Lung (tissue), 12 donors: ENCODE measurements around the gene ZNF136. TPM values are rescaled to one million over a fixed set of nuclear protein-coding genes. Genes with fewer than 3 reads are reported as not detected.

Experiments used
- ATAC-seq: fragments of 200-7000 bp; cut with Tn5 transposase; one replicate; pipeline ENCODE4 v1.9.1; 2020; ENCODE audit warnings: moderate number of reproducible peaks; ENCODE audit not compliant: insufficient read depth, low FRiP score
- DNase-seq, 3 donors: peaks; one replicate each; pipeline ENCODE4 v3.0.0-alpha.2; 2013 to 2017
- H3K27ac ChIP-seq, 2 donors: one replicate each; pipeline ENCODE4 v1.5.1; 2013; ENCODE audit warnings: mild to moderate bottlenecking in 2 of 2, moderate library complexity in 2 of 2, control low read depth in 1 of 2, inconsistent platforms in 1 of 2, low read depth in 1 of 2, low read length in 1 of 2
- H3K27me3 ChIP-seq, 3 donors: one replicate each; pipeline ENCODE4 v1.5.1; 2013; ENCODE audit warnings: low read length in 2 of 3; ENCODE audit not compliant: control insufficient read depth in 3 of 3, insufficient read depth in 3 of 3
- H3K36me3 ChIP-seq, 4 donors: one replicate each; pipeline ENCODE4 v1.5.1; 2013; ENCODE audit warnings: low read length in 4 of 4, mild to moderate bottlenecking in 1 of 4, moderate library complexity in 1 of 4; ENCODE audit not compliant: control insufficient read depth in 4 of 4, insufficient read depth in 4 of 4
- H3K4me1 ChIP-seq, 5 donors: one replicate each; pipeline ENCODE4 v1.5.1; 2013; ENCODE audit warnings: low read length in 5 of 5, mild to moderate bottlenecking in 2 of 5, moderate library complexity in 1 of 5; ENCODE audit not compliant: control insufficient read depth in 5 of 5, insufficient read depth in 5 of 5
- H3K4me3 ChIP-seq: one replicate; pipeline ENCODE4 v1.5.1; 2013; ENCODE audit warnings: mild to moderate bottlenecking, control low read depth, moderate library complexity
- H3K9ac ChIP-seq, 2 donors: one replicate each; pipeline ENCODE4 v1.5.1; 2013; ENCODE audit warnings: low read length in 2 of 2, control low read depth in 1 of 2; ENCODE audit not compliant: insufficient read depth in 1 of 2
- H3K9me3 ChIP-seq, 4 donors: one replicate each; pipeline ENCODE4 v1.5.1; 2013; ENCODE audit warnings: low read length in 3 of 4, mild to moderate bottlenecking in 1 of 4, moderate library complexity in 1 of 4; ENCODE audit not compliant: control insufficient read depth in 4 of 4, insufficient read depth in 3 of 4
- WGBS, 2 donors: extraction: QIAGEN DNeasy Blood & Tissue Kit; methylation state at CpG; one replicate each; pipeline ENCODE4 v1.1.7; 2013; 5-methylcytosine and 5-hydroxymethylcytosine counted together
- polyA plus RNA-seq, 2 donors: library from polyadenylated mRNA; stranded (reverse); fragments of 200-250 nt; gene quantifications; one replicate each; pipeline ENCODE4 v1.2.1, GENCODE V29; 2013
- total RNA-seq, 2 donors: library from RNA; depleted of rRNA in 1 of 2; stranded (reverse); fragments of >200 nt in 1 of 2; gene quantifications; one replicate each; pipeline ENCODE4 v1.2.1, GENCODE V29; 2014 to 2021
- TF ChIP-seq, protein P1 (sequence below): IDR thresholded peaks from 2 replicates; pipeline ENCODE4 v1.5.1; 2012; ENCODE audit warnings: mild to moderate bottlenecking; ENCODE audit errors: control extremely low read depth, extremely low read depth
- donor health status: control.
- donor health status: control.
- donor health status: Bipolar disorder and iron deficiency.
- donor health status: healthy.
- donor health status: DM: yes; HTN: yes; CAD: no.

Gene ZNF136
- total and polyA plus RNA-seq, 4 donors, result 4.1 to 24.3 (median 5.9) TPM

DNA sequence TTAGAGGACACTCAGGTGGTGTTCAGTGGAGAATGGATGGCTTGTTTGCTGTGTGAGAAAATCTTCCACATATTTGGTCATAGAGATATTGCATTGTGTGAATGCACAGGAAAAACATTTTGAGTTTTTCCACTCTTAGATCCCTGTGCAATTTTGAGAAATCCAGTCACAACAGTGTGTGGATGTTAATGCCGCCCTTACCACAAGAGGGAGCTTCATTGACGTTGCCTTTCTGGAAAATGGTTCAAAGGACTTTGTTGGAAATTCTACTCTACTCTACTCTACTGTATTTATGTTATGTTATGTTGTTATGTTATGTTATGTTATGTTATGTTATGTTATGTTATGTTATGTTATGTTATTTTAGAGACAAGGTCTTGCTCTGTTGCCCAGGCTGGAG lies 36.2 kb upstream of the ZNF136 start:
- no peak for ATAC-seq
- peaks cover 0 to 3% (median under 1%) of the 10 kb centered on the region in 4 donors for H3K36me3 ChIP-seq
- 23 to 35% methylated on average over 2 of the region's 2 CpGs for WGBS, 2 donors
- no peak overlapping the region for H3K27ac ChIP-seq
- TF ChIP-seq, protein P1, sequence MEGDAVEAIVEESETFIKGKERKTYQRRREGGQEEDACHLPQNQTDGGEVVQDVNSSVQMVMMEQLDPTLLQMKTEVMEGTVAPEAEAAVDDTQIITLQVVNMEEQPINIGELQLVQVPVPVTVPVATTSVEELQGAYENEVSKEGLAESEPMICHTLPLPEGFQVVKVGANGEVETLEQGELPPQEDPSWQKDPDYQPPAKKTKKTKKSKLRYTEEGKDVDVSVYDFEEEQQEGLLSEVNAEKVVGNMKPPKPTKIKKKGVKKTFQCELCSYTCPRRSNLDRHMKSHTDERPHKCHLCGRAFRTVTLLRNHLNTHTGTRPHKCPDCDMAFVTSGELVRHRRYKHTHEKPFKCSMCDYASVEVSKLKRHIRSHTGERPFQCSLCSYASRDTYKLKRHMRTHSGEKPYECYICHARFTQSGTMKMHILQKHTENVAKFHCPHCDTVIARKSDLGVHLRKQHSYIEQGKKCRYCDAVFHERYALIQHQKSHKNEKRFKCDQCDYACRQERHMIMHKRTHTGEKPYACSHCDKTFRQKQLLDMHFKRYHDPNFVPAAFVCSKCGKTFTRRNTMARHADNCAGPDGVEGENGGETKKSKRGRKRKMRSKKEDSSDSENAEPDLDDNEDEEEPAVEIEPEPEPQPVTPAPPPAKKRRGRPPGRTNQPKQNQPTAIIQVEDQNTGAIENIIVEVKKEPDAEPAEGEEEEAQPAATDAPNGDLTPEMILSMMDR, result no peak
- no peaks in the 10 kb centered on the region for H3K4me1 ChIP-seq
- peak in 1 of 3 donors; percentile 11 for DNase-seq
- no peak overlapping the region for H3K4me3 ChIP-seq
- no peaks in the 10 kb centered on the region for H3K27me3 ChIP-seq
- H3K9me3 ChIP-seq, result peaks cover 0 to 7% (median under 1%) of the 10 kb centered on the region in 4 donors
- H3K9ac ChIP-seq, result no peak overlapping the region

DNA sequence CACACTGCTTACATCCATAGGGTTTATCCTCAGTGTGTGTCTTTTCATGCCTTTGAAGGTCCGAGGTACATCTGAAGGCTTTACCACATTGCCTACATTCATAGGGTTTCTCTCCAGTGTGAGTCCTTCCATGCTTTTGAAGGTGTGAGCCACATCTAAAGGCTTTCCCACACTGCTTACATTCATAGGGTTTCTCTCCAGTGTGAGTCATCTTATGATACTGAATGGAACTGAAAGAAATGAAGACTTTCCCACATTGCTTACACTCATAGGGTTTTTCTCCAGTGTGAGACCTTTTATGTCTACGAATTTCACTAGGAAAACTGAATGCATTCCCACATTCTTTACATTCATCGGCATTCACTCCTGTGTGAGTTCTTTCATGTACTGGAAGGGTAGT lies 29.8 kb upstream of the ZNF136 start:
- WGBS, 2 donors, result 97% methylated on average over 3 of the region's 3 CpGs
- Histone ChIP-seq H3K27me3 (no peaks in the 10 kb centered on the region), H3K4me1 (peaks cover 0 to 2% (median 0%) of the 10 kb centered on the region in 5 donors), H3K9me3 (peaks cover 4 to 31% (median 15%) of the 10 kb centered on the region in 4 donors), H3K4me3 (no peak overlapping the region), H3K36me3 (peaks cover 22 to 56% (median 40%) of the 10 kb centered on the region in 4 donors), H3K27ac (no peak overlapping the region), H3K9ac (no peak overlapping the region)
- ATAC-seq, result no peak
- no peak for DNase-seq
- TF ChIP-seq, protein P1, result no peak

DNA sequence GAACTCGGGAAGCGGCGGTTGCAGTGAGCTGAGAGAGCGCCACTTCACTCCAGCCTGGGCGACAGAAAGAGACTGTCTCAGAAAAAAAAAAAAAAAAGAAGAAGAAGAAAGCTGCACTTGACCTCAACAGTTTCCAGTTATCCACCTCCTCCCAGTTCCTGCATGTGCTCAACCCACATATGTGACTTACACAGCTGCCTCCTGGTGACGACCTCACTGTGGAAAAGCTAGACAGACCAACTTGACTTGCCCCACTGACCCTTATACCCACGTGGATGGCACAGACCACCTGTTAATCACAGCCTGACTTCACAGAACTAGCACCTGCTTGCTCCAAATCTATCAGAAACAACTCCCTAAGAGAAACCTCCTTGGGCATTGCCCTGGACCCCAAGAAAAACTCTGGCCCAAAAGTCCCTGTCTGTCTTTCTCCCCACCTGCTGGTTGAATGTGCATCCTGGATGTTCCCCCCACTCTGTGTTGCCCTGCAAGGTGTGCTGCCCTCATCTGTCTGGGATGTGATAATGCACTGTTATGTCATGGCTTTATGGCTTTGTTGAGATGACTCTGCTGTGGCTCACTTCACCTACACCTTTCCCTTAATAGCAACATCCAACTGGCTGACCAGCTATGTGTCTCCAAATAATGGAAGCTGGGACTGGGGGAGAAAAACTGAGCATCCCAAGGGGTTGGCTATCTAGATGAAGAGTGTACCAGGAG lies 25.5 kb upstream of the ZNF136 start:
- Histone ChIP-seq H3K4me3 (no peak overlapping the region), H3K27me3 (no peaks in the 10 kb centered on the region), H3K36me3 (peaks cover 21 to 53% (median 34%) of the 10 kb centered on the region in 4 donors), H3K27ac (no peak overlapping the region), H3K9me3 (peaks cover 4 to 18% (median 12%) of the 10 kb centered on the region in 4 donors), H3K4me1 (peaks cover 3 to 21% (median 5%) of the 10 kb centered on the region in 5 donors), H3K9ac (no peak overlapping the region)
- DNase-seq, result no peak
- TF ChIP-seq, protein P1, result no peak
- 78 to 80% methylated on average over 6 to 7 of the region's 7 CpGs for WGBS, 2 donors
- ATAC-seq, result no peak
